Fibroblast of skin of right quadriceps (primary cell): ENCODE measurements around the gene HMGCL.

Experiments used
- DNase-seq: peaks from one replicate; pipeline ENCODE4 v3.0.0-alpha.2; 2013

HMGCL gene

GRCh38 chr1:23772854-23773242 lies 52.4 kb downstream of the HMGCL start:
- no peak for DNase-seq

- peak; percentile 67 for DNase-seq
Observed at GRCh38 chr1:23772049-23772853, 53.0 kb downstream of the HMGCL start.

- DNase-seq: no peak
Observed at GRCh38 chr1:23768733-23769132, 56.5 kb downstream of the HMGCL start.

GRCh38 chr1:23763041-23763577 lies 62.1 kb downstream of the HMGCL start:
- DNase-seq: no peak

GRCh38 chr1:23759277-23759676 lies 66.0 kb downstream of the HMGCL start:
- DNase-seq: no peak

- no peak for DNase-seq
Observed at GRCh38 chr1:23757812-23758211, 67.4 kb downstream of the HMGCL start.

GRCh38 chr1:23756676-23757075 lies 68.6 kb downstream of the HMGCL start:
- DNase-seq: no peak

- DNase-seq: no peak
Observed at GRCh38 chr1:23752909-23753308, 72.3 kb downstream of the HMGCL start.
